Stomach (tissue), 4 donors: ENCODE measurements around the gene SMAD4.

Experiments
- CTCF ChIP-seq, 7 experiments: fragments of 450-650 bp in 4 of 7; fragments of 200-600 bp in 3 of 7; sonication (generic) in 3 of 7; IDR thresholded peaks; one replicate each; pipeline ENCODE4 v1.5.1; 2016 to 2019; ENCODE audit warnings: antibody characterized with exemption in 7 of 7, control low read depth in 2 of 7, mild to moderate bottlenecking in 1 of 7
- EP300 ChIP-seq: sonication (generic); formaldehyde crosslinking; IDR thresholded peaks from one replicate; pipeline ENCODE4 v1.6.1; 2017; ENCODE audit warnings: antibody characterized with exemption
- POLR2A ChIP-seq, 4 donors: fragments of 450-650 bp; IDR thresholded peaks; one replicate each; pipeline ENCODE4 v1.6.1; 2016; ENCODE audit warnings: antibody characterized with exemption in 4 of 4, control low read depth in 2 of 4, mild to moderate bottlenecking in 1 of 4, moderate library complexity in 1 of 4
- POLR2AphosphoS5 ChIP-seq, 3 donors: sonication (generic); formaldehyde crosslinking; IDR thresholded peaks; one replicate each; pipeline ENCODE4 v1.6.1; 2016; ENCODE audit warnings: antibody characterized with exemption in 3 of 3

GRCh38 chr18:51107598-51108305 is 77.7 kb downstream of the SMAD4 start:
- TF ChIP-seq CTCF (IDR thresholded peaks at IDR 0.05) = no peak
- no peak for TF ChIP-seq POLR2A (IDR thresholded peaks at IDR 0.05)
- TF ChIP-seq POLR2AphosphoS5 (IDR thresholded peaks at IDR 0.05) = no peak
- no peak for TF ChIP-seq EP300
